Stimulated activated CD8-positive, alpha-beta memory T cell treated with anti-CD3 and anti-CD28 coated beads, Interleukin-12 subunit alpha, Interleukin-12 subunit beta, amount 100 ng/mL, for 1 hour (primary cell): Measurements from ENCODE around the gene TLL2.

Experiments
- DNase-seq: peaks from one replicate; pipeline ENCODE4 v3.0.0-alpha.2; 2020; ENCODE audit warnings: low read depth

Gene TLL2

GRCh38 chr10:96463562-96463961, 50.2 kb downstream of the TLL2 start:
- no peak for DNase-seq

GRCh38 chr10:96462606-96463151, 51.0 kb downstream of the TLL2 start:
- no peak for DNase-seq

GRCh38 chr10:96460316-96460715, 53.4 kb downstream of the TLL2 start:
- DNase-seq = no peak

- no peak for DNase-seq
Measured at GRCh38 chr10:96457341-96457740, 56.4 kb downstream of the TLL2 start.

GRCh38 chr10:96456296-96456840, 57.4 kb downstream of the TLL2 start:
- no peak for DNase-seq

GRCh38 chr10:96453856-96454583, 59.7 kb downstream of the TLL2 start:
- no peak for DNase-seq

DNA sequence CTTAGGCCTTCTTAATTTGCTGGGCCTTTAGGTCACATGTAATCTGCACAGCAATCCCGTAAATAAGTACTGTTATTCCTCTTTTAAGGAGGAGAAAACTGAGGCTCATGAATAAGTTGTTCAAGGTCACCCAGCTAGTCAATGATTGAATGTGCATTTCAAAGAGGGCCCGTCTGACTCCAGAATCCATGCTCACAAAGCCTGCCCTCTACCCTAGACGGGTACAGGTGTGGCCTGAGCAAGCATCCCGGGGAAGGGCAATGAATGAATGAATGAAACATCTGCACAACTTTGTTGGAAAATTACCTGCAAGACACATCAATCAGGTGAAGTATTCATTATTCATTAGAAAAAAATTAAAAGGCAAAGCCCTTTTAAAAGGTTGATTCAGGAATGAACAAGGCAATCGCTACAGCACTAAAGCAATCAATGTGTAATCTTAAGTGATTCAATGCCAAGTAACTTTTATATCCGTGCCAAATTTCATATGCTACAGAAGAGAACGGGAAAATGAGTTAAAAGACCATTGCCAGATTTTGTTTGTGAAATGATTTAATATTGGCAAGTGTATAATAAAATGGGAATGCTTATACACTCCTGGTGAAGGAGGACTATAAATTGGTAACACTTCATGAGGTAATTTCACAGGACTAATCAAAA, 61.1 kb downstream of the TLL2 start:
- no peak for DNase-seq

- DNase-seq = no peak
Measured at GRCh38 chr10:96450529-96451207, 63.1 kb downstream of the TLL2 start.

GRCh38 chr10:96448558-96448957, 65.2 kb downstream of the TLL2 start:
- no peak for DNase-seq

- no peak for DNase-seq
Measured at GRCh38 chr10:96448021-96448457, 65.7 kb downstream of the TLL2 start.

- no peak for DNase-seq
Measured at GRCh38 chr10:96446966-96447596, 66.6 kb downstream of the TLL2 start.

- no peak for DNase-seq
Measured at GRCh38 chr10:96441987-96442643, 71.6 kb downstream of the TLL2 start.

GRCh38 chr10:96441322-96441885, 72.3 kb downstream of the TLL2 start:
- DNase-seq = no peak

DNA sequence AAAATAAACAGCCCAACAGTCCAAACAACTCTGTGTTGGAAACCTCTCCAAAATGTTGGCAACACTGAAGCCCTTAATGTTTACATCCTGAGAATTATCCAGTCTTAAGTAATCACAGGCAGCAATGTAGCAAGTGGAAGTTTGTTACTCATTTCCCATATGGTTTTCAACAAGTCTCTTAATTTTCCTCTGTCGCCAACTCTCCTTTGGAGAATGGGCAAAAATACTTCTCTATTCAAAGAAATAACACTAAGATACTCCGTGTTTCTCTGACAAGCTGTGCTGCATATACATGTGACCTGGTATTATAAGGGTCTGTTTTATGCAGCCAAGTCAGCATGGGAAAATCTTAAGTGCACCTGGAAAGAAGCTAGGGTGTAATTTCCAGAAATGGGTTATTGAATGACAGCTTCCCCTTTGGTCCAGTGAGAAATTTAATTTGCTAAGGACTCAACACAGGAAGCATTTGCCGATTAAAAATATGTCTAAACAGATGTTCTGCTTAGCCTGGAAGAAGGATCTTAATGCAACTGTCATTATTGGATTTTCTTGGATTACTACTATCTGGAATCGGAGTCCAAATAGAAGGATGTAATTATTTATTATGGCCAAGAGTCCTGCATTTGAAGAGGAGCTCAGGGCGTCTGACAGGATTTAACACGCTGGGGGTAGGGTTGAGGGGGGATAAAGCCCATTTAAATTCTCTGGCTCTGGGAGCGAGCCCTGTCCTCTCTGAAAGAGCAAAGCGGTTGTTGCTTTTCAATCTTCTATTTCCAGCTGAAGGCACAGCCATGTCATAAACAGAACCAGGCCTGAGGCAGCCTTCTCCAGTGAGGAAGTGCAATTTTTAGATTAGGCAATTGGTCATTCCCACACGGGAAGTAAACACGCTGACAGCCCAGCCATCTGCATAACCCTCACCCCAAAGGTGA, 73.1 kb downstream of the TLL2 start:
- no peak for DNase-seq

DNA sequence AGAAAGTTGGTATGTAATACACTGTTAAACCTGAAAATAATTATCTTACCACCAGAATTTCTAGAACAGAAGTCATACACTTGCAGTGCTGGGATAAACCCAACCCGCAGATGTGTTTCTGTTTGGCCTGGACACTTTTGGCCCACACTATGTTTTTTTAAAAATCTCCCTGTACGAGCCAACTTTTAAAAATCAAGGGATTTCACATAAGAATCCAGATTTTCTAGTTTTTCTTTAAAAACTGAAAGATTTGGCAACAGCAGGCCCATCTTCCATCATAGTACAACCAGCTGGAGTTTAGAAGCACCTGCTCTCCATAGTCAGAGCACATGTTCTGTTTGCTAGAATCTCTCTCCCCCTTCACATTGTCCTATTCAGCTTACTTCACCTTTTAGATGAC, 74.0 kb downstream of the TLL2 start:
- no peak for DNase-seq

GRCh38 chr10:96436035-96436434, 77.7 kb downstream of the TLL2 start:
- no peak for DNase-seq

- DNase-seq = no peak
Measured at GRCh38 chr10:96431211-96431970, 82.3 kb downstream of the TLL2 start.

DNA sequence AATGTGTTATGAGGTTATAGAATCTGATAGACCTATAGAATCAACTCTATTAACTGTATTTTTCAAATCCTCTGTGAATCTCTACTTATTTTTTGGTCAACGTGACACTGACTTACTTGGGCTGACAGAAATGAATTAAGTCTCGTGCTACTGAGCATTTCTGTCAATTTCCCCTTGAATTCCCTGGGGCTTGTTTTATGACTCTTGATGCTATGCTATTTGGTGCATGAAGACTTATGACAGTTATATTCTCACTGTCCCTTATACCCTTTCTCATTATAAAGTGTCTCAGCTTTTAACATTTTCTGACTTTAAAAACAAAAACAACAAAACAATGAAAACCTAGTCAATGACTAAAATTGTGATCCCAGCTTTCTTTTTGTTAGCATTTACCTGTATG, 86.4 kb downstream of the TLL2 start:
- no peak for DNase-seq

DNA sequence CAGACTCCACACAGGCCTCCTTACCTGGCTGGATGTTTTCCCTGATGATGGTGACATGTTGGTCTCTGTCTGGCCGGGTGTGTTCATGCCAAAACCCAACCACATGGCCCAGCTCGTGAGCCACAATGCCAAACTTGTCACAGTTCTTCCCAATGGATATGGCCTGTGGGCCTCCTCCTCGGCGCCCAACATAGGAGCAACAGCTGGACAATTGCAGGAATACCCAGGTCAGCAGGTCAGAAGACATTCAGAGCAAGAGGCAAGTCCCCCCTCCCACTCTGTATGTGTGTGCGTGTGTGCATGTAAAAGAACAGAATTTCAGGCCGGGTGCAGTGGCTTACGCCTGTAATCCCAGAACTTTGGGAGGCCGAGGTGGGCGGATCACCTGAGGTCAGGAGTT, 91.2 kb downstream of the TLL2 start:
- no peak for DNase-seq
